Neural progenitor cell (in vitro differentiated cells): Measurements from ENCODE around the gene FOXK2. TPM values are rescaled to one million over a fixed set of nuclear protein-coding genes. Genes with fewer than 3 reads are reported as not detected.
A peak's percentile ranks its signal among the peaks of the same experiment; 100 is the strongest.

ENCODE experiments used
- DNase-seq: peaks from one replicate; pipeline ENCODE4 v3.0.0-alpha.2; 2016; ENCODE audit warnings: low spot score
- H2AFZ ChIP-seq: fragments of 200-600 bp; sonication (generic); replicated peaks from 2 replicates; pipeline ENCODE4 v1.6.1; 2016; ENCODE audit warnings: antibody characterized with exemption
- H3F3A ChIP-seq: fragments of 200-600 bp; sonication (generic); 2 replicates; pipeline ENCODE4 v1.6.1; 2016; ENCODE audit warnings: antibody characterized with exemption, low read depth
- H3K27ac ChIP-seq: fragments of 200-600 bp; sonication (generic); 2 replicates; pipeline ENCODE4 v1.5.1; 2016; ENCODE audit warnings: mild to moderate bottlenecking
- H3K27me3 ChIP-seq: fragments of 200-600 bp; sonication (generic); 2 replicates; pipeline ENCODE4 v1.6.1; 2016; ENCODE audit warnings: mild to moderate bottlenecking, moderate library complexity
- H3K36me3 ChIP-seq: fragments of 200-600 bp; sonication (generic); 2 replicates; pipeline ENCODE4 v1.5.1; 2016
- H3K4me1 ChIP-seq: fragments of 200-600 bp; sonication (generic); 2 replicates; pipeline ENCODE4 v1.6.1; 2016; ENCODE audit warnings: mixed run types
- H3K4me2 ChIP-seq: fragments of 200-600 bp; sonication (generic); 2 replicates; pipeline ENCODE4 v1.6.1; 2016
- H3K4me3 ChIP-seq: fragments of 200-600 bp; sonication (generic); 2 replicates; pipeline ENCODE4 v1.5.1; 2016
- H3K79me2 ChIP-seq: fragments of 200-600 bp; sonication (generic); 2 replicates; pipeline ENCODE4 v1.6.1; 2016; ENCODE audit warnings: low read depth
- H3K9ac ChIP-seq: fragments of 200-600 bp; sonication (generic); 2 replicates; pipeline ENCODE4 v1.6.1; 2016
- H3K9me3 ChIP-seq: fragments of 200-600 bp; sonication (generic); 2 replicates; pipeline ENCODE4 v1.5.1; 2016; ENCODE audit warnings: low read depth
- H4K20me1 ChIP-seq: fragments of 200-600 bp; sonication (generic); 2 replicates; pipeline ENCODE4 v1.6.1; 2016; ENCODE audit warnings: low read depth
- H3K27ac Mint-ChIP-seq: 3 replicates; pipeline ENCODE4 v1.8.0; 2021; ENCODE audit warnings: mixed read lengths
- H3K27me3 Mint-ChIP-seq: 2 replicates; pipeline ENCODE4 v1.8.0; 2022; ENCODE audit warnings: low read depth, mild to moderate bottlenecking, inconsistent platforms, moderate library complexity, mixed read lengths; ENCODE audit not compliant: insufficient read depth
- H3K36me3 Mint-ChIP-seq: 3 replicates; pipeline ENCODE4 v1.8.0; 2021; ENCODE audit warnings: mixed read lengths
- H3K4me1 Mint-ChIP-seq: 3 replicates; pipeline ENCODE4 v1.8.0; 2021; ENCODE audit warnings: mixed read lengths
- H3K4me3 Mint-ChIP-seq: 3 replicates; pipeline ENCODE4 v1.8.0; 2021; ENCODE audit warnings: mild to moderate bottlenecking, moderate library complexity, mixed read lengths
- H3K9me3 Mint-ChIP-seq: 3 replicates; pipeline ENCODE4 v1.8.0; 2020; ENCODE audit warnings: mixed read lengths
- EZH2 ChIP-seq: fragments of 200-600 bp; sonication (generic); IDR thresholded peaks from 2 replicates; pipeline ENCODE4 v1.6.1; 2017; ENCODE audit warnings: antibody characterized with exemption, mild to moderate bottlenecking, moderate library complexity
- EZH2phosphoT487 ChIP-seq: fragments of 200-600 bp; sonication (generic); IDR thresholded peaks from 2 replicates; pipeline ENCODE4 v1.6.1; 2017; ENCODE audit warnings: antibody characterized with exemption
- total RNA-seq: library from RNA; depleted of rRNA; stranded (reverse); fragments of >200 nt; gene quantifications from 2 replicates; pipeline ENCODE4 v1.2.3, GENCODE V29; 2015; ENCODE audit warnings: low replicate concordance
- TF ChIP-seq, protein P1 (sequence below): fragments of 200-600 bp; sonication (generic); IDR thresholded peaks from 2 replicates; pipeline ENCODE4 v1.5.1; 2017; ENCODE audit warnings: antibody characterized with exemption, mild to moderate bottlenecking

FOXK2 gene
- total RNA-seq, 1 donor from 2014 or later: 28.1 TPM

DNA sequence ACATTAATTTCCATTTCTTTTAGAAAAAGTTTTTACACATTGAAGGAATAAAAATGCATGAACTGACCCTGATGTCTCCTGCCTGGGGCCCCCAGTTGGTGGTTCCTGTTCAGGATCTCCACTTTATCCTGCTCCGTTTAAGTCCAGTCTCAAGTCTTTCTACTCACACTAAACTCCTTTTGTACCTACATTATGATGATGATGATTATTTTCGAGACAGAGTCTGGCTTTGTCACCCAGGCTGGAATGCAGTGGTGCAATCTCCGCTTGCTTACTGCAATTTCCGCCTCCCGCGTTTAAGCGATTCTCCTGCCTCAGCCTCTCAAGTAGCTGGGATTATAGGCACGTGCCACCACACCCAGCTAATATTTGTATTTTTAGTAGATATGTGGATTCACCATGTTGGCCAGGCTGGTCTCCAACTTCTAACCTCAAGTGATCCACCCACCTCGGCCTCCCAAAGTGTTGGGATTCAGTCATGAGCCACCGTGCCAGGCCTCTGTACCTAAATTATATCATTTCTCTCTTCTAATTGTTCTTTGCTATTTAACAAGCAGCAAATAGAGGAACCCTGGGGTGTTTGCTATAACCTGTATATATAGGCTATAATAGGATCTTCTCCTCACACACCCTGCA is 2.2 kb upstream of the FOXK2 start:
- no peak overlapping the region for H3K27ac ChIP-seq
- H3K9me3 ChIP-seq: no peaks in the 10 kb centered on the region
- no peaks in the 10 kb centered on the region for H3K36me3 ChIP-seq
- peaks cover 26% of the 10 kb centered on the region for H3K79me2 ChIP-seq
- no peak overlapping the region for H2AFZ ChIP-seq
- H3F3A ChIP-seq: peaks cover 11% of the 10 kb centered on the region
- no peak overlapping the region for H3K4me2 ChIP-seq
- H3K4me1 Mint-ChIP-seq: peaks cover 9% of the 10 kb centered on the region
- H4K20me1 ChIP-seq: peaks cover 23% of the 10 kb centered on the region
- no peak overlapping the region for H3K9ac ChIP-seq
- peaks cover 5% of the 10 kb centered on the region for H3K27me3 Mint-ChIP-seq
- H3K27me3 ChIP-seq: no peaks in the 10 kb centered on the region
- no peak overlapping the region for H3K27ac Mint-ChIP-seq
- H3K4me1 ChIP-seq: peaks cover 4% of the 10 kb centered on the region
- TF ChIP-seq EZH2 (no peak), EZH2phosphoT487 (no peak)
- TF ChIP-seq, protein P1, sequence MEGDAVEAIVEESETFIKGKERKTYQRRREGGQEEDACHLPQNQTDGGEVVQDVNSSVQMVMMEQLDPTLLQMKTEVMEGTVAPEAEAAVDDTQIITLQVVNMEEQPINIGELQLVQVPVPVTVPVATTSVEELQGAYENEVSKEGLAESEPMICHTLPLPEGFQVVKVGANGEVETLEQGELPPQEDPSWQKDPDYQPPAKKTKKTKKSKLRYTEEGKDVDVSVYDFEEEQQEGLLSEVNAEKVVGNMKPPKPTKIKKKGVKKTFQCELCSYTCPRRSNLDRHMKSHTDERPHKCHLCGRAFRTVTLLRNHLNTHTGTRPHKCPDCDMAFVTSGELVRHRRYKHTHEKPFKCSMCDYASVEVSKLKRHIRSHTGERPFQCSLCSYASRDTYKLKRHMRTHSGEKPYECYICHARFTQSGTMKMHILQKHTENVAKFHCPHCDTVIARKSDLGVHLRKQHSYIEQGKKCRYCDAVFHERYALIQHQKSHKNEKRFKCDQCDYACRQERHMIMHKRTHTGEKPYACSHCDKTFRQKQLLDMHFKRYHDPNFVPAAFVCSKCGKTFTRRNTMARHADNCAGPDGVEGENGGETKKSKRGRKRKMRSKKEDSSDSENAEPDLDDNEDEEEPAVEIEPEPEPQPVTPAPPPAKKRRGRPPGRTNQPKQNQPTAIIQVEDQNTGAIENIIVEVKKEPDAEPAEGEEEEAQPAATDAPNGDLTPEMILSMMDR: no peak
- DNase-seq: no peak
- peaks cover 5% of the 10 kb centered on the region for H3K36me3 Mint-ChIP-seq
- peak overlapping the region; percentile 35 for H3K4me3 Mint-ChIP-seq
- no peak overlapping the region for H3K4me3 ChIP-seq
- H3K9me3 Mint-ChIP-seq: peaks cover 8% of the 10 kb centered on the region

DNA sequence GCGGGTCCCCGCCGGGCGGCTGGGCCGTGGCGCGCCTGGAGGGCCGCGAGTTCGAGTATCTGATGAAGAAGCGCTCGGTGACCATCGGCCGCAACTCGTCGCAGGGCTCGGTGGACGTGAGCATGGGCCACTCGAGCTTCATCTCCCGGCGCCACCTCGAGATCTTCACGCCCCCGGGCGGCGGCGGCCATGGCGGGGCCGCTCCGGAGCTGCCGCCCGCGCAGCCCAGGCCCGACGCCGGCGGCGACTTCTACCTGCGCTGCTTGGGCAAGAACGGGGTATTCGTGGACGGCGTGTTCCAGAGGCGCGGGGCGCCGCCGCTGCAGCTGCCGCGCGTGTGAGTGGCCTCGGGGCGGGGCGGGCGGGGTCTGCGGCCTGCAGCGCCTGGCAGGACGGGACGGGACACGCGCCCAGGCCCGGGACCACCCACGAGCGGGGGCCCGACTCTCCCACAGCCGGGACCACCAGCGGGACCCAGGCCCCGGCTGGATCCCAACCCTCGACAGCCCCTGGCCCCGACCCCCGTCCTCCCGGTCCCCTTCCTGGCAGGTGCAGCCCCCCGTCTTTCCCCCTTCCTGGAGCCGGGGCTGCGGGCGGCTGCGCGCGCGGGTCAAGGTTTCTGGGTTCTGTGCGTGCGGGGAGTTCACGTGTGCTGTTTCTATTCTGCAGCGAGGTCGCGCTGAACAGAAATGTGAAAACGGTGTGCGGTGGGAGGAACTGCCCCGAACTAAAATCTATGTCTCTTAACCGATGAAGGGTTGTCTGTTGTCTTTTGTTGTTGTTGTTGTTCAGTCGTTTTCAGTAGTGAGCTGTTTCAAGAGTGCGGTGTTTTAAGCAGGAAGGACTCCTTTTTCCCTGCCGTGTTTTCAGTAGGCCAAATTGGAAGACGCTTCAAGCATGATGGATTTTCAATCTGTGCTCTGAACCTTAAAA is 705 bp downstream of the FOXK2 start:
- Histone ChIP-seq H3K9ac (peak overlapping the region; percentile 56), H4K20me1 (peaks cover 52% of the 10 kb centered on the region), H3K9me3 (no peaks in the 10 kb centered on the region), H3K4me2 (peak overlapping the region; percentile 81), H3K36me3 (no peaks in the 10 kb centered on the region), H3K27ac (no peak overlapping the region), H3K79me2 (peaks cover 54% of the 10 kb centered on the region), H3K27me3 (no peaks in the 10 kb centered on the region), H2AFZ (no peak overlapping the region), H3F3A (peaks cover 11% of the 10 kb centered on the region), H3K4me1 (peaks cover 4% of the 10 kb centered on the region), H3K4me3 (peak overlapping the region; percentile 78)
- Mint-ChIP-seq H3K9me3 (peaks cover 4% of the 10 kb centered on the region), H3K4me3 (peak overlapping the region; percentile 92), H3K27ac (peak overlapping the region; percentile 2), H3K4me1 (peaks cover 19% of the 10 kb centered on the region), H3K27me3 (peaks cover 7% of the 10 kb centered on the region), H3K36me3 (peaks cover 9% of the 10 kb centered on the region)
- TF ChIP-seq, protein P1: no peak
- TF ChIP-seq EZH2 (no peak), EZH2phosphoT487 (no peak)
- peak; percentile 53 for DNase-seq

DNA sequence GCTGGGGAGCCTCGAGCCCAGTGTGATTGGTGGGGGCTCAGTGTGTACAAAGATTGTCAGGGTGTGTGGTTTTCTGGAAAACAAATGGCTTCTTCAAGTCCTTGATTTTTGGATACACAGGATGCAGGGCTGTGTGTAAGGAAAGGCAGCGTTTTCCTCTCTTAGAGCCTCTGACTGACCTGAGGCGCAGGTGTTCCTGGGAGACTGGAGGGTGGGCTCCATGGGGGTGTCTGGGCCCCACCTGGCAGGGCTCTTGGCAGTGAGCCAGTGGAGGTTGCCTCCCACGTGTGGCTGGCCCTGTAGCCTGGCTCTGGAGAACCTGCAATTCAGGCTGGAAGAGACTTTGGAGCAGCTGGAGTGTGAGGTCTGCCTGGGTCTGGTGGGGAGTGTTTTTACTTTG is 5.0 kb downstream of the FOXK2 start:
- peaks cover 13% of the 10 kb centered on the region for H3K36me3 Mint-ChIP-seq
- Histone ChIP-seq H3K79me2 (peaks cover 97% of the 10 kb centered on the region), H3K36me3 (no peaks in the 10 kb centered on the region), H3K9me3 (no peaks in the 10 kb centered on the region), H4K20me1 (peaks cover 95% of the 10 kb centered on the region), H3K4me3 (no peak overlapping the region), H3K4me2 (no peak overlapping the region), H3K27me3 (no peaks in the 10 kb centered on the region), H3K27ac (peak overlapping the region; percentile 13), H3K9ac (no peak overlapping the region), H3F3A (peaks cover 29% of the 10 kb centered on the region), H3K4me1 (peaks cover 5% of the 10 kb centered on the region), H2AFZ (no peak overlapping the region)
- peaks cover 36% of the 10 kb centered on the region for H3K4me1 Mint-ChIP-seq
- DNase-seq: no peak
- TF ChIP-seq EZH2 (no peak), EZH2phosphoT487 (no peak)
- TF ChIP-seq, protein P1: no peak
- H3K27me3 Mint-ChIP-seq: peaks cover 7% of the 10 kb centered on the region
- no peak overlapping the region for H3K27ac Mint-ChIP-seq
- H3K9me3 Mint-ChIP-seq: peaks cover 2% of the 10 kb centered on the region
- no peak overlapping the region for H3K4me3 Mint-ChIP-seq
